ENCODE data around the gene OSBPL5. TPM values are rescaled to one million over a fixed set of nuclear protein-coding genes. Genes with fewer than 3 reads are reported as not detected.

OSBPL5 gene
- total and polyA plus RNA-seq, 9 of the 15 experiments (the other 6 are each of a cell fraction or from before 2014, with no cell fraction given), result 0.06 to 14.8 (median 3.2) TPM

- Histone ChIP-seq H3K27ac (ENCODE audit: extremely low read depth, low read depth, low read length) (no peak overlapping the region), H3K4me3 (no peak overlapping the region), H3K36me3 (ENCODE audit: control insufficient read depth, insufficient read depth, low read length) (no peaks in the 10 kb centered on the region), H3K79me2 (ENCODE audit: control insufficient read depth, insufficient read depth, low read length) (no peaks in the 10 kb centered on the region), H2AFZ (ENCODE audit: low read depth, low read length) (no peak overlapping the region), H3K4me2 (ENCODE audit: insufficient read depth, low read length) (no peak overlapping the region), H4K20me1 (replicated peaks; ENCODE audit: control insufficient read depth, insufficient read depth, low read length) (peaks cover 8% of the 10 kb centered on the region), H3K4me1 (replicated peaks in 1 of 2; ENCODE audit: control insufficient read depth in 2 of 2, insufficient read depth in 2 of 2, low read length in 2 of 2) (peaks cover 0 to 31% of the 10 kb centered on the region in 2 experiments; a peak in 1 of 5 replicates), H3K9ac (ENCODE audit: insufficient read depth in 1 of 2, low read depth in 2 of 2, low read length in 2 of 2) (peak overlapping the region in 1 of 2 experiments; percentile 14; a peak in 1 of 4 replicates), H3K9me1 (ENCODE audit: control insufficient read depth, insufficient read depth, low read length) (no peaks in the 10 kb centered on the region), H3K9me3 (replicated peaks; ENCODE audit: control insufficient read depth, insufficient read depth, low read depth, low read length) (no peaks in the 10 kb centered on the region), H3K27me3 (ENCODE audit: control insufficient read depth in 2 of 2, insufficient read depth in 2 of 2, low read length in 2 of 2) (peaks cover 31 to 56% of the 10 kb centered on the region in 2 experiments; a peak in 4 of 5 replicates)
- TF ChIP-seq SFPQ (IDR thresholded peaks at IDR 0.05; ENCODE audit: low read depth, low read length) (no peak), PHF8 (IDR thresholded peaks at IDR 0.05; ENCODE audit: borderline replicate concordance, low read length) (no peak), TAF9B (IDR thresholded peaks at IDR 0.05; ENCODE audit: partially characterized antibody) (no peak), GMEB1 (CRISPR knock-in tag; IDR thresholded peaks at IDR 0.05) (no peak), NFXL1 (CRISPR knock-in tag; IDR thresholded peaks at IDR 0.05) (no peak), HES1 (IDR thresholded peaks at IDR 0.05; ENCODE audit: low read depth) (no peak), E4F1 (CRISPR knock-in tag; IDR thresholded peaks at IDR 0.05; ENCODE audit: borderline replicate concordance) (no peak), SMC3 (conservative IDR thresholded peaks at IDR 0.05; ENCODE audit: insufficient read depth, low read depth, low read length) (no peak)
- FAIRE-seq (no peak), ATAC-seq (peak; percentile 9; the same call in 2 of the 3 replicates), DNase-seq (ENCODE audit: extremely low read depth in 1 of 4, low spot score in 3 of 4) (no peak)
- in situ Hi-C loops (cut with MboI), result no loop called here
- intact Hi-C loops (cut with micrococcal nuclease), result no loop called here
- CTCF ChIA-PET (ENCODE audit: low intra/inter-chr PET ratio), result no interaction called here
- WGBS (ENCODE audit: insufficient coverage, low coverage, missing lambda C conversion rate), result 10% methylated on average over 24 of the region's 24 CpGs
- POLR2A ChIA-PET, result interaction anchor here (0.6 kb wide), 3 partner anchors 69 to 903 kb away, joined by 3 read pairs; no protein-coding TSS in a partner anchor
- BruUV-seq (replicated peaks), result no TSS peak
Measured at GRCh38 chr11:3204141-3205015, 39.3 kb upstream of the OSBPL5 start.
